Liver (tissue), 9 donors: ENCODE measurements around the gene TRPV4. TPM values are rescaled to one million over a fixed set of nuclear protein-coding genes. Genes with fewer than 3 reads are reported as not detected.

Experiments used
- DNase-seq: peaks from one replicate; pipeline ENCODE4 v3.0.0-alpha.2; 2017; ENCODE audit warnings: low spot score
- H3K27ac ChIP-seq, 2 donors: one replicate each; pipeline ENCODE4 v1.7.0; 2013; ENCODE audit warnings: inconsistent platforms in 2 of 2, low read length in 2 of 2, control low read depth in 1 of 2, low read depth in 1 of 2, mild to moderate bottlenecking in 1 of 2
- H3K27me3 ChIP-seq, 4 donors: one replicate each; pipeline versions ENCODE4 v1.6.1 to v1.7.0; 2013; ENCODE audit warnings: low read length in 3 of 4, inconsistent platforms in 1 of 4, mild to moderate bottlenecking in 1 of 4, moderate library complexity in 1 of 4; ENCODE audit not compliant: control insufficient read depth in 4 of 4, insufficient read depth in 4 of 4
- H3K36me3 ChIP-seq, 4 donors: one replicate each; pipeline versions ENCODE4 v1.6.1 to v1.7.0; 2013; ENCODE audit warnings: low read length in 3 of 4, mild to moderate bottlenecking in 3 of 4, low read depth in 1 of 4, moderate library complexity in 1 of 4; ENCODE audit not compliant: control insufficient read depth in 4 of 4, insufficient read depth in 3 of 4
- H3K4me1 ChIP-seq, 4 donors: one replicate each; pipeline versions ENCODE4 v1.6.1 to v1.7.0; 2013; ENCODE audit warnings: low read length in 3 of 4, mild to moderate bottlenecking in 3 of 4, moderate library complexity in 1 of 4; ENCODE audit not compliant: control insufficient read depth in 4 of 4, insufficient read depth in 4 of 4
- H3K4me3 ChIP-seq, 3 donors: one replicate each; pipeline versions ENCODE4 v1.6.1 to v1.7.0; 2013; ENCODE audit warnings: low read length in 3 of 3, control low read depth in 1 of 3, low read depth in 1 of 3, mild to moderate bottlenecking in 1 of 3
- H3K9ac ChIP-seq, 2 donors: one replicate each; pipeline ENCODE4 v1.7.0; 2013; ENCODE audit warnings: low read length in 2 of 2, mild to moderate bottlenecking in 2 of 2, moderate library complexity in 2 of 2, control low read depth in 1 of 2, low read depth in 1 of 2
- H3K9me3 ChIP-seq, 4 donors: one replicate each; pipeline versions ENCODE4 v1.6.1 to v1.7.0; 2013; ENCODE audit warnings: low read length in 3 of 4; ENCODE audit not compliant: control insufficient read depth in 4 of 4
- EGR1 ChIP-seq, 2 donors: IDR thresholded peaks; 2 replicates each; pipeline ENCODE4 v1.6.1; 2016 to 2018; ENCODE audit warnings: antibody characterized with exemption in 2 of 2, low read depth in 2 of 2
- FOXA1 ChIP-seq: IDR thresholded peaks from 2 replicates; pipeline ENCODE4 v1.6.1; 2016; ENCODE audit warnings: antibody characterized with exemption
- FOXA2 ChIP-seq: IDR thresholded peaks from 2 replicates; pipeline ENCODE4 v1.6.1; 2016; ENCODE audit warnings: antibody characterized with exemption
- GABPA ChIP-seq, 2 donors: IDR thresholded peaks in 1 of 2; conservative IDR thresholded peaks in 1 of 2; 2 replicates each; pipeline ENCODE4 v1.6.1; 2016; ENCODE audit warnings: antibody characterized with exemption in 2 of 2, mild to moderate bottlenecking in 1 of 2, moderate library complexity in 1 of 2
- HNF4A ChIP-seq, 2 donors: conservative IDR thresholded peaks; 2 replicates each; pipeline ENCODE4 v1.6.1; 2016; ENCODE audit warnings: antibody characterized with exemption in 2 of 2, mild to moderate bottlenecking in 2 of 2
- HNF4G ChIP-seq: IDR thresholded peaks from 2 replicates; pipeline ENCODE4 v1.6.1; 2016; ENCODE audit warnings: antibody characterized with exemption
- JUND ChIP-seq, 2 donors: IDR thresholded peaks; 2 replicates each; pipeline ENCODE4 v1.6.1; 2016; ENCODE audit warnings: antibody characterized with exemption in 2 of 2
- NR2F2 ChIP-seq: IDR thresholded peaks from 2 replicates; pipeline ENCODE4 v1.6.1; 2016; ENCODE audit warnings: antibody characterized with exemption
- RAD21 ChIP-seq, 2 donors: IDR thresholded peaks; 2 replicates each; pipeline ENCODE4 v1.6.1; 2016; ENCODE audit warnings: antibody characterized with exemption in 2 of 2, mild to moderate bottlenecking in 2 of 2
- RXRA ChIP-seq, 2 donors: IDR thresholded peaks; 2 replicates each; pipeline ENCODE4 v1.6.1; 2017 to 2018; ENCODE audit warnings: antibody characterized with exemption in 2 of 2, mild to moderate bottlenecking in 1 of 2
- SP1 ChIP-seq: IDR thresholded peaks from 2 replicates; pipeline ENCODE4 v1.6.1; 2018; ENCODE audit warnings: antibody characterized with exemption, mild to moderate bottlenecking
- TAF1 ChIP-seq: conservative IDR thresholded peaks from 2 replicates; pipeline ENCODE4 v1.6.1; 2016; ENCODE audit warnings: antibody characterized with exemption, mild to moderate bottlenecking
- YY1 ChIP-seq: IDR thresholded peaks from 2 replicates; pipeline ENCODE4 v1.6.1; 2016; ENCODE audit warnings: antibody characterized with exemption, mild to moderate bottlenecking
- WGBS: extraction: QIAGEN DNeasy Blood & Tissue Kit; methylation state at CpG from one replicate; pipeline ENCODE4 v1.1.7; 2013; 5-methylcytosine and 5-hydroxymethylcytosine counted together
- polyA plus RNA-seq, 2 donors: library from polyadenylated mRNA; stranded (reverse) in 1 of 2; unstranded in 1 of 2; fragments of 200-250 nt in 1 of 2; fragments of >200 nt in 1 of 2; fragmentation: Nextera tagmentation in 1 of 2; extraction: Ambion mirVana in 1 of 2; gene quantifications; one replicate each; pipeline versions ENCODE4 v1.2.1 to v1.2.3, GENCODE V29; 2013 to 2015
- total RNA-seq, 2 donors: library from RNA; depleted of rRNA; stranded (reverse); fragments of >200 nt; gene quantifications; one replicate each; pipeline ENCODE4 v1.2.3, GENCODE V29; 2014
- TF ChIP-seq, protein P1 (sequence below): IDR thresholded peaks from 2 replicates; pipeline ENCODE4 v1.6.1; 2016; ENCODE audit warnings: antibody characterized with exemption
- TF ChIP-seq, protein P2 (sequence below): fragments of 150-350 bp; IDR thresholded peaks from 2 replicates; pipeline ENCODE4 v1.5.1; 2017; ENCODE audit warnings: improper control_type of control experiment, low read depth, low read length; ENCODE audit not compliant: missing input control
- TF ChIP-seq, protein P3 (sequence below): IDR thresholded peaks from 2 replicates; pipeline ENCODE4 v1.6.1; 2016; ENCODE audit warnings: antibody characterized with exemption
- TF ChIP-seq, protein P4 (sequence below): IDR thresholded peaks from 2 replicates; pipeline ENCODE4 v1.6.1; 2016; ENCODE audit warnings: antibody characterized with exemption, mild to moderate bottlenecking
- TF ChIP-seq, protein P5 (sequence below): IDR thresholded peaks from 2 replicates; pipeline ENCODE4 v1.6.1; 2016; ENCODE audit warnings: antibody characterized with exemption
- donor health status: healthy.
- donor health status: healthy.
- donor health status: healthy.
- donor health status: healthy.
- donor health status: healthy.

TRPV4 gene
- total and polyA plus RNA-seq, 4 donors, result 1.3 to 9.6 (median 3.9) TPM

DNA sequence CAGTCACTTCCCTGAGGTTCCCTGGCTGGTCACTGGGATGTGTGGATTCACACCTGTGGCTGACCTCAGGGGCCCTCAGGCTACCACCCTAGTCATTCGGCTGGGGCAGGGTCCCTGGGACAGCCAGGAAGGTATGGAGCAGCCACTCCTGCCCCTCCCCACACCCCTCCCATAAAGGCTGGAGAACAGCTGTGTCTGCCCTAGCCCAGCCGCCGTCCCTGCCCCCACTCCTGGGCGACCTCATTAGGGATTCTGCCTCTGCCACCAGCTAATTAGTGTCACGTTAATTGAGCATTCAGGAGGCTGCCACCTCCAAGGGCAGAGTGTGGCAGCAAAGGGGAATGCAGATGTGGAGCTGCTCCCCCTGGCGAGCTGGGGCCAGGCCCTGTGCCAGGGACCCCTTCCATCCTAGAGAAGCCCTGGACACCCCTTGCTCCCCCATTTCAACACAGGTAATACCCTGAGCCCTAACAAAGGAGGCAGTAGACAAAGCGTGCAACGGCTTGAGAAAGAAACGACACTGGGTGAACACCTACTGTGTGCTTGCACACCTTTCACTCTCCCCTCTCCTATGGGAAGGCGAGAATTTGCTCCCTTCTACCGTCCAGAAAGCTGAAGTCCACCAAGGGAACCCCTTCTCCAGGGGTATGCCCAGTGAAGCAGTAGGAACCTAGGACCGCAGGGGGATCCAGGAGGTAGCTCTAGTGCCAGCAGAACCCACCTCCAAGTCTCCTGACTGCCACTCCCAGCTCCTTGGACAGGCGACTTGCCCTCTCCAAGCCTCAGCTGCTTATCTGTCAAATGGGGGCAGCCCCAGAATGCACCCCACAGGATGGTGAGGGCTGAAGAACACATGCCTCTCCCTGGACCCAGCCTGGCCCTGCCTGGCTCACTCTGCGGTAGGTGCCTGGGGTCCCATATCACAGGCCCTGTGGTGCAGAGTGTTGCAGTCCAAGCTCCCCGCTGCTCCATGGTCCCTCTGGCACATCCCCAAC, 74.5 kb downstream of the TRPV4 start (continued):
- TF ChIP-seq, protein P1, sequence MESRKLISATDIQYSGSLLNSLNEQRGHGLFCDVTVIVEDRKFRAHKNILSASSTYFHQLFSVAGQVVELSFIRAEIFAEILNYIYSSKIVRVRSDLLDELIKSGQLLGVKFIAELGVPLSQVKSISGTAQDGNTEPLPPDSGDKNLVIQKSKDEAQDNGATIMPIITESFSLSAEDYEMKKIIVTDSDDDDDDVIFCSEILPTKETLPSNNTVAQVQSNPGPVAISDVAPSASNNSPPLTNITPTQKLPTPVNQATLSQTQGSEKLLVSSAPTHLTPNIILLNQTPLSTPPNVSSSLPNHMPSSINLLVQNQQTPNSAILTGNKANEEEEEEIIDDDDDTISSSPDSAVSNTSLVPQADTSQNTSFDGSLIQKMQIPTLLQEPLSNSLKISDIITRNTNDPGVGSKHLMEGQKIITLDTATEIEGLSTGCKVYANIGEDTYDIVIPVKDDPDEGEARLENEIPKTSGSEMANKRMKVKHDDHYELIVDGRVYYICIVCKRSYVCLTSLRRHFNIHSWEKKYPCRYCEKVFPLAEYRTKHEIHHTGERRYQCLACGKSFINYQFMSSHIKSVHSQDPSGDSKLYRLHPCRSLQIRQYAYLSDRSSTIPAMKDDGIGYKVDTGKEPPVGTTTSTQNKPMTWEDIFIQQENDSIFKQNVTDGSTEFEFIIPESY, result no peak
- TF ChIP-seq, protein P2, sequence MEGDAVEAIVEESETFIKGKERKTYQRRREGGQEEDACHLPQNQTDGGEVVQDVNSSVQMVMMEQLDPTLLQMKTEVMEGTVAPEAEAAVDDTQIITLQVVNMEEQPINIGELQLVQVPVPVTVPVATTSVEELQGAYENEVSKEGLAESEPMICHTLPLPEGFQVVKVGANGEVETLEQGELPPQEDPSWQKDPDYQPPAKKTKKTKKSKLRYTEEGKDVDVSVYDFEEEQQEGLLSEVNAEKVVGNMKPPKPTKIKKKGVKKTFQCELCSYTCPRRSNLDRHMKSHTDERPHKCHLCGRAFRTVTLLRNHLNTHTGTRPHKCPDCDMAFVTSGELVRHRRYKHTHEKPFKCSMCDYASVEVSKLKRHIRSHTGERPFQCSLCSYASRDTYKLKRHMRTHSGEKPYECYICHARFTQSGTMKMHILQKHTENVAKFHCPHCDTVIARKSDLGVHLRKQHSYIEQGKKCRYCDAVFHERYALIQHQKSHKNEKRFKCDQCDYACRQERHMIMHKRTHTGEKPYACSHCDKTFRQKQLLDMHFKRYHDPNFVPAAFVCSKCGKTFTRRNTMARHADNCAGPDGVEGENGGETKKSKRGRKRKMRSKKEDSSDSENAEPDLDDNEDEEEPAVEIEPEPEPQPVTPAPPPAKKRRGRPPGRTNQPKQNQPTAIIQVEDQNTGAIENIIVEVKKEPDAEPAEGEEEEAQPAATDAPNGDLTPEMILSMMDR, result no peak
- TF ChIP-seq RAD21 (IDR thresholded peaks at IDR 0.05) (no peak), FOXA2 (no peak)

DNA sequence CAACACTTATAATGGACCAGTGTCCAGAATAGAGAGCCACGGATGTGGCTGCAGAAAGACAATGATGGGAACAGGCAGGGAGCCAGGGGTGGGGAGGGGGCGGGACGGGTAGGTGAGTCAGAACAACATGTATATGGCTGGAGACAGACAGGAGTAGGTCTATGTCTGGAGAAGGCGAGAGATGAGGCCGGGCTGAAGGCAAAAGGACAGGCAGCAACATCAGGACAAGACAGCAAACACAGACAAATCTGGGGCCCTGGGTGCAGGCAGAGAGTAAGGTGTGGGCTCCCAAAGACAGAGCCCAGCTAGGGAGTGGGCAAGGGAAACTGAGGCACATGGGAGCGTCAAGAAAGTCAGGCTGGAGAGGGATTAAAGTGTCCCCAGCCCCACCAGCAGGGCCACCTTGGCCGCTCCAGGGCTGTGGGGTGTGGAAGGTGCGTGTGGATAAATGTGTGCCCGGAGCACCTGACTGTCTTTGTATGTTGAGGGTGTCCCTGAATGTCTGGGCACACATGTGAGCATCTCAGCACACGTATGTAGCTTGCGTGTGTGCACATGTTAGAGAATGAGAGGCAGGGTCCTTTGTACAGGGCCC, 75.4 kb downstream of the TRPV4 start:
- Histone ChIP-seq H3K4me1 (peaks cover 9 to 21% (median 17%) of the 10 kb centered on the region in 4 donors), H3K27ac (no peak overlapping the region), H3K4me3 (no peak overlapping the region), H3K9ac (no peak overlapping the region), H3K36me3 (no peaks in the 10 kb centered on the region), H3K27me3 (no peaks in the 10 kb centered on the region), H3K9me3 (no peaks in the 10 kb centered on the region)
- 95% methylated on average over 11 of the region's 11 CpGs for WGBS
- DNase-seq, result peak; percentile 9
- TF ChIP-seq YY1 (no peak), RAD21 (IDR thresholded peaks at IDR 0.05) (no peak), TAF1 (no peak), NR2F2 (no peak), HNF4G (no peak), GABPA (IDR thresholded peaks at IDR 0.05 in 1 of 2, conservative IDR thresholded peaks at IDR 0.05 in 1 of 2) (no peak), EGR1 (IDR thresholded peaks at IDR 0.05; ENCODE audit: low read depth in 2 of 2) (no peak), FOXA1 (no peak), HNF4A (conservative IDR thresholded peaks at IDR 0.05) (no peak), JUND (IDR thresholded peaks at IDR 0.05) (no peak), FOXA2 (no peak), RXRA (IDR thresholded peaks at IDR 0.05) (no peak), SP1 (no peak)
- TF ChIP-seq, protein P3, sequence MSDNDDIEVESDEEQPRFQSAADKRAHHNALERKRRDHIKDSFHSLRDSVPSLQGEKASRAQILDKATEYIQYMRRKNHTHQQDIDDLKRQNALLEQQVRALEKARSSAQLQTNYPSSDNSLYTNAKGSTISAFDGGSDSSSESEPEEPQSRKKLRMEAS, result no peak
- TF ChIP-seq, protein P4, sequence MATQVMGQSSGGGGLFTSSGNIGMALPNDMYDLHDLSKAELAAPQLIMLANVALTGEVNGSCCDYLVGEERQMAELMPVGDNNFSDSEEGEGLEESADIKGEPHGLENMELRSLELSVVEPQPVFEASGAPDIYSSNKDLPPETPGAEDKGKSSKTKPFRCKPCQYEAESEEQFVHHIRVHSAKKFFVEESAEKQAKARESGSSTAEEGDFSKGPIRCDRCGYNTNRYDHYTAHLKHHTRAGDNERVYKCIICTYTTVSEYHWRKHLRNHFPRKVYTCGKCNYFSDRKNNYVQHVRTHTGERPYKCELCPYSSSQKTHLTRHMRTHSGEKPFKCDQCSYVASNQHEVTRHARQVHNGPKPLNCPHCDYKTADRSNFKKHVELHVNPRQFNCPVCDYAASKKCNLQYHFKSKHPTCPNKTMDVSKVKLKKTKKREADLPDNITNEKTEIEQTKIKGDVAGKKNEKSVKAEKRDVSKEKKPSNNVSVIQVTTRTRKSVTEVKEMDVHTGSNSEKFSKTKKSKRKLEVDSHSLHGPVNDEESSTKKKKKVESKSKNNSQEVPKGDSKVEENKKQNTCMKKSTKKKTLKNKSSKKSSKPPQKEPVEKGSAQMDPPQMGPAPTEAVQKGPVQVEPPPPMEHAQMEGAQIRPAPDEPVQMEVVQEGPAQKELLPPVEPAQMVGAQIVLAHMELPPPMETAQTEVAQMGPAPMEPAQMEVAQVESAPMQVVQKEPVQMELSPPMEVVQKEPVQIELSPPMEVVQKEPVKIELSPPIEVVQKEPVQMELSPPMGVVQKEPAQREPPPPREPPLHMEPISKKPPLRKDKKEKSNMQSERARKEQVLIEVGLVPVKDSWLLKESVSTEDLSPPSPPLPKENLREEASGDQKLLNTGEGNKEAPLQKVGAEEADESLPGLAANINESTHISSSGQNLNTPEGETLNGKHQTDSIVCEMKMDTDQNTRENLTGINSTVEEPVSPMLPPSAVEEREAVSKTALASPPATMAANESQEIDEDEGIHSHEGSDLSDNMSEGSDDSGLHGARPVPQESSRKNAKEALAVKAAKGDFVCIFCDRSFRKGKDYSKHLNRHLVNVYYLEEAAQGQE, result no peak
- TF ChIP-seq, protein P5, sequence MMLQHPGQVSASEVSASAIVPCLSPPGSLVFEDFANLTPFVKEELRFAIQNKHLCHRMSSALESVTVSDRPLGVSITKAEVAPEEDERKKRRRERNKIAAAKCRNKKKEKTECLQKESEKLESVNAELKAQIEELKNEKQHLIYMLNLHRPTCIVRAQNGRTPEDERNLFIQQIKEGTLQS, result no peak
- TF ChIP-seq, protein P2, result no peak
- TF ChIP-seq, protein P1, result no peak
